NCI-H2029 treated with DMSO at 0.1 percent for 48 hours (cell line): Measurements from ENCODE around the gene MYH9.

Experiments
- DNase-seq: peaks from one replicate; lab custom pipeline; 2025; lab: John Stamatoyannopoulos, UW

MYH9 gene

DNA sequence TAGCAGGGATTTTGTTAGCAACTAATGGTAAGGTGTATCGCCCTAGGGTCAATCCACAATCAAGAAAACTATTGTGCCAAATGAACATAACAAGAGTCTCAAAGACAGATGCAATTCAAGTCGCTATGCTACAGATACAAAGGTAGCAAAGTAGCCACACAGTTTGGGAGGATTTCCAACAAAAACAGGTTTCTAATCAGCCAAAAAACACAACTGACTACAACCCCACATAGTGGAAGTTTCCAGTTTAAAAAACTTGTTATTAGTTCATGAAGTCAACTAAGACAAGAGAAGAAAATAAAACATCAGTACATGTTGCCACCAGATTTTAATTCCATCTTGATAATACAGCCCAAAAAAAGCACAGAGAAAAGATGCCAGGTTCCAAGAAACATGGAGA lies 38.0 kb downstream of the MYH9 start:
- no peak for DNase-seq

DNA sequence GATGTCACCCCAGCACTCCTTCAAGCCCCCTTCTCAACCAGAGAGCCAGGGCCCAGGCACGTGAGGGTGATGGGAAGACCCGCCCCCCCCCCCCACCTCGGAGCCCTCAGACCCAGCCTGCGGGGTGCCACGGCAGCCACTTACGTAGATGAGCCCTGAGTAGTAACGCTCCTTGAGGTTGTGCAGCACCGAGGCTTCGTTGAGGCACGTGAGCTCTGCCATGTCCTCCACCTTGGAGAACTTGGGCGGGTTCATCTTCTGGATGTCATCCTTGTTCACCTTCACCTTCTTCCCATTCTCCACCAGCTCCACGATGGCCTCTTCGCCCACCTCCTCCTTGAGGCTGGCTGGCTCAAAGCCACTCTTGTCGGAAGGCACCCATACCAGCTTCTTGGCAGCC lies 39.0 kb downstream of the MYH9 start:
- DNase-seq, result no peak

DNA sequence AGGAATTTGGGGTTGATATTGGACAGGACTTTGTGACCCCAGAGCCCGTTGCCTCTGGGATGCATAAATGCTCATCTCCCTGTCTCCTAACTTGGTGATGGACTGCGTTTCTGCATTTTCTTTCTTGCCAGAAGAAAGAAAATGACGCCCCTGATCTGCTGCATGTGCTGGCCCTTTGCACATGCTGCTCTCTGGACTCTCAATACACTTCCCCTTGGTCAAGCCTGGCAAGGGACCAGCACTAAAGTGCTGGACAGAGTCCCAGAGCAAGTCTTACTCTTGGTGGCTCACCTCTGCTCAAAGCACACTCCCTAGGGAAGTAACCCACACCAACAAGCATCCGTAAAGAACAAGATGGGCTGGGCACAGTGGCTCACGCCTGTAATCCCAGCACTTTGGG lies 40.7 kb downstream of the MYH9 start:
- no peak for DNase-seq

DNA sequence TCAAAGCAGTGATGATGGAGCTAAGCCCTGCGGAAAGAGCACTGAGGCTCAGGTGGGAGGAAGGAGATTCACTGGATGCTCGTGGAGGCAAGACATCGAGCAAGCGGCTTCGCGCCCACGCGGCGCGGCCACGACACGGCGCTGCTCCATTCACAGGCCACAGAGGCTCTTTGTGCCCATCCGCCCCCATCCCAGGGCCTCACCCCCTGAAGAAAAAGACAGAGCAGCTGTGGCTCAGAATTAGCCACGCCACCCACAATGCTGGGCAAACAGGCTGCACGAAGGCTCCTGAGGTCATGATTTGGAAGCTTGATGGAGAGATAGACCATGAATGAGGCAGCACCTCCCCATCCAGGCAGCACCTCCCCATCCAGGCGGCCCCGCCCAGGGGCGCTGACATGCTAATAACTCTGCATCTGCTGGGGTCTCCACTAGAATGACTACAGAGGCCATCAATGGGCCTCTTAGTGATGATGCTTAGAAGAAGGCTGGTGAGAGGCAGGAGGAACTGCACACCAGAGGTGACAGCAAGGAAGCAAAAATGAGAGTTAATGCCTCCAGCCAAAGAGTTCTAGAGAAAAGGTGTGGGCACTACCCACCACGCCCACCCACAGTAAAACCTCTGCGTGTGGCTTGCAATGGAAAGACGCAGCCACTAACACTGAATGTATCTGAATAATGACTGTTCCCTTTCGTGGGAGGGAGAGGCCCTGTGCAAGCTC lies 43.5 kb downstream of the MYH9 start:
- DNase-seq, result no peak

DNA sequence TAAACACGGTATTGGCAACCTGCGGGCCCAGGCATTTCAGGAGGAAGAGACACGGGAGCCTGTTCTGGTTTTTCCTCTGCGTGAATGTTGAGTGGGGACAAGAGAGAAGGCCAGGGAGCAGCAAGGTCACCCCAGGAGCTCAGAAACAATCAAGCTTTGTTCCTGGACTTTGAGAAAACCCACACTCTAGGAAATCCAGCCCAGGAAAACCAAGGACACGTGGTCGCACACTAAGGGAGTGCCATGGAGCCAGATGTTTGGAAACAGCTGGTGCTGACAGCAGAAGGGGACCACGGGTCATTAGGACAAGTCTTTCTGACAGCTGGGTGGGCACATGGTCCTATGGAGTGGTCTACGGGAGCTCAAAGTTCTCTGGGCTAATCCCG lies 44.1 kb downstream of the MYH9 start:
- DNase-seq, result no peak

DNA sequence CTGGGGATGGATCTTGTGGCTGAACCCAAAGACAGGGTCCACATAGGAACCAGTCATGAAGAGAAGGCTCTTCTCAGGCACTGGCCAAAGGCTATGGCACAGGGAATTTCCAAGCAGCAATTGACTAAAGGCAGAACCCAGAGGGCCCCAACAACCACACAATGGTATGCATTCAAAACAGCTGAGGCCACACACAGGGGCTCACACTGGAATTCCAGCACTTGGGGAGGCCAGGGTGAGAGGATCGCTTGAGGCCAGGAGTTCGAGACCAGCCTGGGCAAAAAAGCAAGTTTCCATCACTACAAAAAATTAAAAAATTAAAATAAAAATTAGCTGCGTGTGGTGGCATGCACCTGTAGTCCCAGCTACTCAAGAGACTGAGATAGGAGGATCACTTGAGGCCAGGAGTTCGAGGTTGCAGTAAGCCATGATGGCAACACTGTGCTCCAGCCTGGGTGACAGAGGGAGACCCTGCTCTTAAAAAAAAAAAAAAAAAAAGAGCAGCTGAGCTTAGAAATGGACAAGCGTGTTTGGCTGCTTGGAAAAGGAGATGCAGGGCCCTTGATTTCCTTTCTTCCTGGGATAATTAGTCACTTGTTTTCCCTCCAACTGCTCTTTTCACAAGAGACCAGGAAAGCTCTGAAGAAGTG lies 44.6 kb downstream of the MYH9 start:
- peak; percentile 41 for DNase-seq

DNA sequence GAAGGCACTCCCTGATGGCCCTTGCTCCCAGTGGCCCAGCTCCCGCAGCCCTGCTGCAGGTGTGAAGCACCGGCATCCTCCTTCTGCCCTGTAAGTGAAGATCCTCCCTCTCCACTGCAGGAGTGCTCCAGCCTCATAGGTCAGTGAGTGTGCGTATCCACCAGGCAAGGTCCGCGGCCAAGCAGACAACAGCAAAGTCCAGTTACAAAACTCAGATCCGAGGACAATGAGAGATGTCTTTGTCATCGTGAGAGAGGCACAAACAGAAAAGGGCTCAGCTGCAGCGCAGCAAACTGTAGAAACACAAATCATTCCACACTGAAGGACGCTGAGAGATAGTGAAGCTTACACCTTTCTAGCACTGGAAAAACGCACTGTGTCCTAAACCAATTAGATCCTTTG lies 46.1 kb downstream of the MYH9 start:
- no peak for DNase-seq

DNA sequence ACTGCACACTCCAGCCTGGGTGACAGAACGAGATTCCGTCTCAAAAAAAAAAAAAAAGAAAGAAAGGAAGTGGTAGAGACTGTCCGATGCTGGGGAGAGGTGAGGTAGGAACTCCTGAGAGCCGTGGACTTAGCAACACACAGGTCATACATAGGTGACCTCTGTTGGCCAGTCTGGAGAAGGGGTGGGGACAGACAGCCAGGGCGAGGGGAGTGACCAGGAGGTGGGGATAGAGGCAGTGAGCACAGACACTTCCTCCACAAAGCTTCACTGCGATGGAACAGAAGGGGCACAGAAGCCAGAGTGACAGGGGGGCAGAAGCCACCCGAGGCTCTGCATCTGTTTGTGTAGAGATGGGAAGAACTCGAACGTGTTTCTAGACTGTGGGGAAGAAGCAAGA lies 47.1 kb downstream of the MYH9 start:
- DNase-seq, result no peak

DNA sequence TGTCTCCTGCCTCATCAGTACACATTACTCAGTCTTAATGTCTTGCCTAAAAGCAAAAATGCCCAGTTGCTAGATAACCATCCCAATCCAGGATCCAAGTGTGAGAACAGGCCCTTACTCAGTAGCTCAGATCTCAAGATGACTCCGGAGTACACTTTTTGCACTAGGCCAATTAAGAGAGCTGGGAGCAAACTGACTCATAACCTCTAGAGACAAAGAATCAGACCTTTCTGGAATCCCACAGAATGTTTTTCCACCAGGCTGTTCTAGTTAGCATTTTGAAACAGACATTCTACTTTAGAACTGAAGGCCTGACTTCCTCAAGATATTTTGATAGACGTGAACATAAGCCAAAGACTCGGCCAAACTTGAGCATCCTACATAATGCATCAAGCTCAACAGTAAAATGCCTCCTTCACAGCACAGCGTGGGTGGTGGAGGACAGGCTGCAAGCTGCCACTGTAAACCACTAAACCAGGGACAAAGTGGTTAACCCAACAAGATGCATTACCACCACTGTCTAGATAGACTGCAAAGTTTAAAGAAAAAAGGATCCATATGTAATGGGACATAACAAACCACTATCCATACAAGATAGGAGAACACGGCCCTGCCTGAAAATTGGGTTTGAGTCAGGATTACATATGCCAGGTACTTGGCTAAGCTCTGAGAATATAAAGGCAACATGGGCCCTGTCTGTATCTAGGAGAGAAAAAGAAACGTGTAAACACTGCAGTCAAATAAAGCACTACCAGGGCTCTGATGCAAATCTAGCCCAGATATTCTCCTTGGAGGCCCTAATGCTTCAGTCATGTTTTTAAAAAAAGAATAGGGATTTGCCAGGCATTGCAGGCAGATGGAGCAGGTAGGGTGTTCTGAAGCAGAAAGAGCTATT lies 48.3 kb downstream of the MYH9 start:
- no peak for DNase-seq

DNA sequence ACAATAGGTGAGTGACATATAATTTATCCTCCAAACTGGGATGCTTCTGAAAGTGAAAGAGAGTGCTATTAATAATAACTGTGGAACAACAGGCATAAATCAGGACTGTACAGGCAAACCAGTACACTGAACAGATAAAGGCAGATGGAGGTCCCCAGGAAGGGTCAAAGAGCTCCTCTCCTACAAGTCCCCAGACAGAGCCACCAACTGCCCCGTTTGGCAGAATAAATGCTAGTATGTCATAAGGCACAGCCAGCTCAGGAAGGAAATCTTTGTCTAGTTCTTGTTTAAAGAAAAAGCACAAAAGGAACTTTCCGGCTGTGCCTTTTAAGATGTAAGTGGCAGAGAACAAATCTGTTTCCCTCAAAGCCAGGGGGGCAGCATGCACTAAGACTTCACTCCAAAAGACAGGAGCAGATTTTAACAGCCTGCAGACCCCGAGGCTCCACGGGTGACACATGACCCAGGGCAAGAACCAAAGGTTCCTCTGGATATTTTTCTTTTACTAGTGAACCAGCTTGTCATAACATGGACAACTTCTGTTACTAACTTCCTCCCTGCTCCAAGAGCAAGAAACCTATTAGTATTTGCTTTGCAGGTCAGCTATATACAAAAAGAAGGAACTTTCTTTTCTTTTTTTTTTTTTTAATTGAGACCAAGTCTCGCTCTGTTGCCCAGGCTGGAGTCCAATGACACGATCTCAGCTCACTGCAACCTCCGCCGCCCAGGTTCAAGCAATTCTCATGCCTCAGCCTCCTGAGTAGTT lies 50.2 kb downstream of the MYH9 start:
- DNase-seq, result no peak

DNA sequence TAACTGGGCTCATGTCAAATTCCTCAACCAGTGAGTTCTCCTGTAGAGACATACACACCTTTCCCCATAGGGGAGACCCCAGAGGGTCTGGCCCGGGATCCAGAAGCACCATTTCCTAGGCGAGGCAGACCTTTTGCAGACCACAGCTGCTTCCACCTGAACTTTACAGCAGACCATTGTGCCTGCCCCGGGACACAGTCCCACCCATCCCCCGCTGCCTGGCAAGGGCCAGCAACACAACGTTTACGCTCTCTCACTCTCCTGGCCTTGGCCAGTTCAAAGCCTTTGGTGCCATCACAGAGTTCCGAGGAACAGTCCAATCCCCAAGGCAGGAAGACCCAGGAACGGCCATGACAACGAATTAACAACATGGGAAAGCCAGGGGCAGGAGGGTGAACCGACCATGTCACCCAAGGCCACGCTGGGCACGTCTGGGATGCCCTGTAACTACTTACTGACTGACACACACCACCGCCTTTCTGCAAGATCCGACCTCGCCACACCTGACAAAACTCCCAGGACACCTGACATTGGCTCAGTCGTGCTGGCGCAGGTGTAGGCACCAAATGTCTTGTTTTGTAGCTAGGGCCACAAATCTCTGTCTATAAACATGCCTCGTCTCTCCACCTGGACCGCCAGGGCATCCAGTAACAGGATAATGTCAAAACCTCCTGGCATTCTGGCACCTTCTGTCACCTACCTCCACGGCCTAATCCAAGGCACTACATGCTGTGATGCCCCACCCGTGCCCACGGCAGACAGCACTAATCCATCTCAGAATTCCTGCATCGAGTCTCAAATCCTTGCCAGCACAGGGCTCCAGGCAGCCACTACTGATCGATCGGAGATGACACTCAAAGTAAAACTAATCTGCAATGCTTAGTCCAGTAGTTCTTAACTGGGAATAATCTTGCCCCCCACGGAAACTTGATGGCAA lies 51.3 kb downstream of the MYH9 start:
- no peak for DNase-seq

DNA sequence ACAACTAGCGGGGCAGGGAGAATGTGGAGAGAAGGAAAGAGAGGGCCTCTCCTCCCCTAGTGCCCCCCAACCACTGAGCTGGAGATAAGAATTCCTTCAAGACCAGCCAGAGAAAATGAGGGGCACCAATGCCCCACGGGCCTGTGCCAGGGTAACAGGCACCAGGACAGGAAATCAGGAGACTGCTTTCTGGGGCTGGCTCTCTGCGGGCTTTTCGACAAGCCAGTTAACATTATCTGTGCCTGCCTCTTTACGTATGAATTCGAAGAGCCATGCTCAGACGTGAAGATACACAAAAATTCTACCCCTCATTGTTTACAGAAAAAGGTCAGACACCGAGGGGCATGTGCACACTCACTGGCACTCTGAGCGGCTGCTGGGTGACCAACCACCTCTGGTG lies 52.1 kb downstream of the MYH9 start:
- DNase-seq, result no peak

DNA sequence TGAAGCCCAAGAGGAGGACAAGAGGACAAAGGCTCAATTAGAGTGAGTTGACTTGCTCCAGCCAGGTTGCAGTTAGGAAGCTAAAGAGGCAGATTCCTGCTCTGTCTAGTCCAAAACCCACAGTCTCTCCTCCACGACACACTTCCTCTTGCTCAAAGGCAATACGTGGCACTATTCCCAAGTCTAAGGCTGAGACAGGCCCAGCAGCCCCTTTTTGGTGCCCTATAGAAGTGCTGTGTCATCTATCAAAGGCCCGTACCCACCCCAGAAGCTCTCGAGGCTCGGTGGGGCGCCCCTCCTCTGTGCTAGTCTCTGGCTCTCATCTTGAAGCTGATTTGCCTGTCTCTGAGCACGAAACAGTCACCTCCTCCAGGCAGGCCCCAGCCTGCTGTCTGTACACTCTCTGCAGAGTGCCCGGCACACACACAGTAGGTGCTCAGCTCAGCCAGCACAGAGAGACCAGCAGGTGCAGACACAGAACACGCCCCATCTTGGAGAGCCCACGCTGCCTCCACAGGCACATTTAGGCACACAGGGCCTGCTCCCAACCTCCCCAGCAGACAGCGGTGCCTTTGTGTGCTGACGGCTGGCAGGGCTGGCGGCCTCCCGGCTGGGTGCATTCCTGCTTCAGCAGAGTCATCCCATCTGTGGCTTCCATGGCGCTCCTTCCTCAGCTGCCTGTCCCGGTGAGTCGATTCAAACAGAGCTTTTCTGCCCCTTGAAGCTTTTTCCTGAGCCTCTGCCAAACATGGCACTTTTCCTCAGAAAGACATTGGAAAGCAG lies 52.8 kb downstream of the MYH9 start:
- no peak for DNase-seq

DNA sequence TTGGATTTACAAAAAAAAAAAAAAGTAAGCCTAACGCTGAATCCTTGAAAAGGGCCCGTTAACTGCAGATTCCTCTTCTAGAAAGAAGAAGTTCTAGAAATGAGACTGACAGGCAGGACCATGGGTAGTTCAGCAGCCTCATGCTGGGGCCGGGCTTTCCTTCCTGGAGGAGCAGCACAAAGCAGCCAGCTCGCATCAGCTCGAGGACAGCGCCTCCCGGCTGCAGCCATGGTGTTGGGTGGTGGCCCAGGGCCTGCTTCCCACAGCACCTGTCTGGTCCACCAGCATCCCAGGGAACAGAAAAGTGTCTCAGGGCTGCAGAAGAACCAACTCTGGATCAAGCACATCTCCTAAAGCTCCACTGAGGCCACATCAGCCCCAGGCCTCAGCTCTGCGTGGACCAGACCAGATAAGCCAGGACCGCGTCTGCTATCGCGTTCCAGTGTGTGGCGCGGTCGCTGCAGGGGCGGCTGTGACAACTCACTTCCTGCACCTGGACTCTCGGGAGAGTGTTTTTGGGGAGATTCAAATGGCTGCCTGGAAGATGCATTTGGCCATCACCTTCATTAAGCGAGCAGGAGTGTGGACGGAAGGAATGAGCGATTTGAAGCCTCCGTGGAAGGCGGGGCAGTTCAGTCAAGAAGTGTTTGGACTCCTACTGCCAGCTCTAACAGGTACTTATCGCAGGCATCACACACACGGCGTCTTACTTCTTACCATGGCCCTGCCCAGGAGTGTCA lies 53.5 kb downstream of the MYH9 start:
- no peak for DNase-seq

DNA sequence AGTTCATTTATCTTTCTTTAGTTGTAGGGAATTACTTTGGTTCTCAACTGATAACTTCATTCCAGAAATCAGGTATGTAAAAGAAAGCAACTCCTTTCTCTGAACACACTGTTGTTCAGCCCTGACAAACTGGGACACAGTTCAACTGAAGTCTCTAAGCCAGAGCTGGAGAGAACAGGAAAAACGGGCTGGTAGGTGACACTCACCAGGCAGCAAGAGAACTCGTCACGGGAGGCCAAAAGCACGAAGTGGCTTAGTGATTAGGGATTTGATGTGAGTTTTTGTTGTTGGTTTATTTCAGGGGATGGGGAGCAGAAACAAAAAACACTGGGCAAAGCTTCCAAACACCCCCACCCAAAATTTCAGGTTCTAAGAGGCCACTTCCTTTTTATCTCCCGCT lies 54.1 kb downstream of the MYH9 start:
- no peak for DNase-seq

DNA sequence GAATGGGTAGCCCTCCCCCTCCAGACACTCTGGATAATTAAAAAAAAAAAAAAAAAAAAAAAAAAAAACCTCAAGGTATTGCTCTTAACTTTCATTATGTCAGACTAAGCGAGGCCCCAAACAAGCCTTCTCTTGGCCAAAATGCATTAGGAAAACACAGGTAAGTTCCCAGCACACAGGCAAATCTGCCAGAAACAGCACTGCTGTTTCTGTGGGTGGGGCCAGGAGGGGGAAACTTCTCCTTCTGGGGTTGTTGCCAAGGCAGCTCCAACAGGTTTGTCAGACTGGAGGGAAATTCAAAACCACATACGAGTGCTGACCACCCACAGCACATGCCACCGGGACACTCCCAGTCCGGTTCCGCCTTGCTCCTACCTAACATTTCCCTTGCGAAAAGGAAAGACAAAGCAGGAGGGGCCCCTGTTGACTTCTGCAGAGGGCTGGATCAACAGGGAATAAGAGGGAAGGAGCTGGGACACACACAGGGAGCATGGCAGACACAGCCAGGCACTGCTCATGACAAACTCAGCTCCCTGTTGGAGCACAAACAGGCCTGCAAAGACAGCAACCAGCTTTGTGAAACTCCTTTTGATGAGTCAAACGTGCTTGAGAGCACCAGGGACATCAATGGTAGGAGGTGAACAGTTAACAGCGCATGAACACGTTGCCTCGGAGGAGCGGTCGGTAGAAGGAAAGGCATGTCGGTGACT lies 55.0 kb downstream of the MYH9 start:
- peak; percentile 21 for DNase-seq

DNA sequence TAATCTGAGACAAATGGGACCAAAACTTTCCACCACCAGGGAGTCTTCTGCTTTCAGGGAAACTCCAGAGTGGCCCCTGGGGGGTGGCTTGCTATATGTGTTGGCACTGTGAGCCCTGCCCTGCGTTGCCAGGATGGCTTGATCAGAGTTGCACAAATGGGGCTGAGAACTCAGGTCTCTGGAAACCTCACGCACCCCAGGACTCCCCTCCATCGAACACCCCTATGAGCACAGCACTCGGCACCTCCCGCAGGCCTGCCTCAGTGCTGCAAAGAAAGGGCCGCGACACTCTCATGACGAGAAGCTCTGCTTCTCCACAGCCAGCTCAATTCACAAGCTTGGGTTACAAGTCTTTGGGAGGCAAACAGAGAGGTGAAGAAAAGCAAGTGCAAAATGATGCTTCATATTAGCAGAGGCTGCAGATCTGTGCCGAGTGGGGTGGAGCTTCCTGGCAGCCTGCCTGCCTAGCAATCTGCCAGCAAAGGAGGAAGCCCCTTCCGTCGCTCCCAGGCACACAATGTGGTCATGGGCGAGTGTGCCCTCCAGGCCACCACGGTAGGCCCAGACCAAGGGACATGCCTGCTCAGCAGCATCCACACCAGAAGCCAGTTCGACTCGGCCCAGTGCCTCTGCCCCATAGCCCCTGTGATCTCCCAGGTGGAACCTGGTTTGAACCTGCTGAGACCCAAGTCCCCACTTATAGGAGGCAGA lies 55.7 kb downstream of the MYH9 start:
- DNase-seq, result no peak

DNA sequence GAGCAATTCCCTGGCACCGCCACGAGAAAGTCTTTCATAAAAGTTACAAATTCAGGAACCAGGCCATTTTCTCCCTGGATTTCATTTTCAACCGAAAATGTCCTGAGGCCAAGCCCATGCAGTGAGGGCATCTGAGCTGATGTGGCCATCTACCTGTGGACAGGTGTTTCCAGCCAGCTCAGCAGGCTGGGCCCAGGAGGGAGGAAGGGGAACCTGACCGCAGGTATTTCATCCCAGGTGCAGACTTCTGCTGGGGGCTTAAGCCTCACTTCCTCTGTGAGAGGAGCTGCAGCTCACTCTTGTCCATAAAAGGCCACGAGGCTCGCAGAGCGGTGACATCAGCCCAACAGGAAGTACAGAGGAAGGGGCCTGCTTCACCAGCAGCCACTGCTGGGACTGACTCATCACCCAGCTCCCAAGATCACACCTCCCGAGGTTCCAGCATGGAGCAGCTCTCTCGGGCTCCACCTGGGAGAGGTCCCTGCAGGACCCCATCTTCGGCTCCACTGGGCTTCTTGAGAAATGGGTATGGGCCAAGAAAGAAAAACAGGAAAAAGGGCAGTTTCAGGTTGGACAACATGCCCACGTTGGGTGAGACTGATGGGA lies 56.4 kb downstream of the MYH9 start:
- DNase-seq, result peak; percentile 21
